Spleen (tissue), 11 donors: ENCODE data around the gene SEMA4G. TPM values are rescaled to one million over a fixed set of nuclear protein-coding genes. Genes with fewer than 3 reads are reported as not detected.
A peak's percentile ranks its signal among the peaks of the same experiment; 100 is the strongest.

Experiments used
- DNase-seq: peaks from one replicate; pipeline ENCODE4 v3.0.0-alpha.2; 2020
- H3K27ac ChIP-seq, 8 donors: fragments of 200-600 bp; sonication (generic) in 7 of 8; 1 replicate in 4 of 8; 2 replicates in 4 of 8; pipeline versions ENCODE4 v1.5.0 to v1.8.0; 2016 to 2021; ENCODE audit warnings: inconsistent platforms in 4 of 8, mild to moderate bottlenecking in 4 of 8, moderate library complexity in 1 of 8
- H3K27me3 ChIP-seq, 7 donors: fragments of 200-600 bp; sonication (generic) in 6 of 7; replicated peaks in 1 of 7; 1 replicate in 4 of 7; 2 replicates in 3 of 7; pipeline versions ENCODE4 v1.5.0 to v1.8.0; 2016 to 2021; ENCODE audit warnings: inconsistent platforms in 3 of 7, mild to moderate bottlenecking in 1 of 7
- H3K36me3 ChIP-seq, 6 donors: fragments of 200-600 bp; sonication (generic) in 5 of 6; 1 replicate in 4 of 6; 2 replicates in 2 of 6; pipeline versions ENCODE4 v1.5.0 to v1.8.0; 2016 to 2021; ENCODE audit warnings: inconsistent platforms in 2 of 6
- H3K4me1 ChIP-seq, 6 donors: fragments of 200-600 bp; sonication (generic) in 5 of 6; 1 replicate in 3 of 6; 2 replicates in 3 of 6; pipeline versions ENCODE4 v1.5.0 to v1.8.0; 2016 to 2021; ENCODE audit warnings: inconsistent platforms in 3 of 6
- H3K4me3 ChIP-seq, 8 donors: fragments of 200-600 bp; sonication (generic) in 7 of 8; 1 replicate in 4 of 8; 2 replicates in 4 of 8; pipeline versions ENCODE4 v1.5.0 to v1.8.0; 2016 to 2021; ENCODE audit warnings: inconsistent platforms in 4 of 8, mild to moderate bottlenecking in 4 of 8, moderate library complexity in 2 of 8
- H3K9me3 ChIP-seq, 8 donors: fragments of 200-600 bp; sonication (generic) in 7 of 8; 1 replicate in 4 of 8; 2 replicates in 4 of 8; pipeline versions ENCODE4 v1.5.0 to v1.8.0; 2016 to 2021; ENCODE audit warnings: inconsistent platforms in 4 of 8
- CTCF ChIP-seq, 11 experiments: fragments of 200-600 bp in 7 of 11; fragments of 450-650 bp in 4 of 11; sonication (generic) in 4 of 11; IDR thresholded peaks in 8 of 11; conservative IDR thresholded peaks in 3 of 11; 1 replicate in 7 of 11; 2 replicates in 4 of 11; pipeline versions ENCODE4 v1.4.0 to v1.8.0; 2016 to 2021; ENCODE audit warnings: antibody characterized with exemption in 11 of 11, inconsistent platforms in 4 of 11, mild to moderate bottlenecking in 1 of 11
- POLR2A ChIP-seq, 3 donors: fragments of 450-650 bp; IDR thresholded peaks; one replicate each; pipeline ENCODE4 v1.5.1; 2017; ENCODE audit warnings: antibody characterized with exemption in 3 of 3, mild to moderate bottlenecking in 1 of 3
- POLR2AphosphoS5 ChIP-seq, 3 donors: sonication (generic); formaldehyde crosslinking; IDR thresholded peaks; one replicate each; pipeline ENCODE4 v1.5.1; 2017; ENCODE audit warnings: antibody characterized with exemption in 3 of 3
- WGBS, 5 donors: extraction: QIAGEN DNeasy Blood & Tissue Kit in 3 of 5; methylation state at CpG; one replicate each; pipeline versions ENCODE4 v1.1.5 to v1.1.7; 2013 to 2018; 5-methylcytosine and 5-hydroxymethylcytosine counted together
- intact Hi-C: fragments of 100-400 bp; cut with DNase I; formaldehyde crosslinking; loops from one replicate; pipeline ENCODE4 v1.15.0; 2023; ENCODE audit warnings: low total_unique reads
- polyA plus RNA-seq, 3 donors: library from polyadenylated mRNA; stranded (reverse); fragments of 200-250 nt; gene quantifications; one replicate each; pipeline ENCODE4 v1.2.1, GENCODE V29; 2013
- total RNA-seq, 7 donors: library from RNA; depleted of rRNA in 3 of 7; stranded (reverse); fragments of >200 nt in 3 of 7; fragmentation: NEBNext Ultra II Directional in 4 of 7; extraction: Animal tissue kit (Norgen Biotek cat#: 25700) in 4 of 7; gene quantifications; one replicate each; pipeline versions ENCODE4 v1.1.0 to v1.2.1, GENCODE V29; 2016 to 2021
- donor health status: healthy with polysubstance abuse.
- donor health status: DM: no; HTN: no; CAD: no; lungs with moderate emphysema.
- donor health status: DM: no; HTN: no; CAD: no.
- donor health status: Bipolar disorder and iron deficiency.
- donor health status: healthy.
- donor health status: DM: no; HTN: no; CAD: no.
- donor health status: DM: yes; HTN: yes; CAD: no.

The SEMA4G gene
- total and polyA plus RNA-seq, 10 donors = 0.46 to 2.8 (median 0.95) TPM

GRCh38 chr10:101014230-101014884 lies 45.1 kb downstream of the SEMA4G start:
- H3K4me3 ChIP-seq = no peak overlapping the region
- H3K36me3 ChIP-seq = no peaks in the 10 kb centered on the region
- no peaks in the 10 kb centered on the region for H3K9me3 ChIP-seq
- H3K27ac ChIP-seq = no peak overlapping the region
- DNase-seq = peak; percentile 93
- intact Hi-C loops = no loop called here
- no peak for TF ChIP-seq POLR2A (IDR thresholded peaks at IDR 0.05)
- TF ChIP-seq CTCF (IDR thresholded peaks at IDR 0.05 in 8 of 11, conservative IDR thresholded peaks at IDR 0.05 in 3 of 11) = peak; percentile 84 to 97 (median 92)
- peak in 1 of 3 donors; percentile 32 for TF ChIP-seq POLR2AphosphoS5 (IDR thresholded peaks at IDR 0.05)
- H3K27me3 ChIP-seq = peaks cover 0 to 38% (median 6%) of the 10 kb centered on the region in 7 donors
- 19 to 26% (median 22%) methylated on average over 11 of the region's 11 CpGs for WGBS, 5 donors
- H3K4me1 ChIP-seq = peaks cover 18 to 48% (median 36%) of the 10 kb centered on the region in 6 donors

GRCh38 chr10:101014966-101015581 lies 45.8 kb downstream of the SEMA4G start:
- intact Hi-C loops = no loop called here
- peaks cover 18 to 52% (median 36%) of the 10 kb centered on the region in 6 donors for H3K4me1 ChIP-seq
- peaks cover 0 to 38% (median 6%) of the 10 kb centered on the region in 7 donors for H3K27me3 ChIP-seq

GRCh38 chr10:101015582-101015973 lies 46.3 kb downstream of the SEMA4G start:
- H3K9me3 ChIP-seq = no peaks in the 10 kb centered on the region
- no peaks in the 10 kb centered on the region for H3K36me3 ChIP-seq
- no peak overlapping the region for H3K27ac ChIP-seq
- 80 to 95% (median 87%) methylated on average over 2 to 8 of the region's 8 CpGs for WGBS, 5 donors
- DNase-seq = no peak
- H3K27me3 ChIP-seq = peaks cover 0 to 38% (median 6%) of the 10 kb centered on the region in 7 donors
- no peak for TF ChIP-seq POLR2AphosphoS5 (IDR thresholded peaks at IDR 0.05)
- H3K4me3 ChIP-seq = no peak overlapping the region
- H3K4me1 ChIP-seq = peaks cover 18 to 57% (median 36%) of the 10 kb centered on the region in 6 donors
- intact Hi-C loops = no loop called here

More at GRCh38 chr10:101014966-101015581, 45.8 kb downstream of the SEMA4G start:
- no peak for TF ChIP-seq POLR2AphosphoS5 (IDR thresholded peaks at IDR 0.05)
- no peak for TF ChIP-seq CTCF (IDR thresholded peaks at IDR 0.05 in 8 of 11, conservative IDR thresholded peaks at IDR 0.05 in 3 of 11)
- no peaks in the 10 kb centered on the region for H3K36me3 ChIP-seq
- H3K27ac ChIP-seq = no peak overlapping the region
- WGBS, 5 donors = 44 to 66% (median 49%) methylated on average over 5 to 7 of the region's 7 CpGs
- no peak for DNase-seq
- H3K9me3 ChIP-seq = no peaks in the 10 kb centered on the region
- no peak overlapping the region for H3K4me3 ChIP-seq

- Histone ChIP-seq H3K27ac (no peak overlapping the region), H3K27me3 (peaks cover 0 to 38% (median 6%) of the 10 kb centered on the region in 7 donors), H3K4me3 (no peak overlapping the region), H3K4me1 (peaks cover 18 to 62% (median 35%) of the 10 kb centered on the region in 6 donors), H3K9me3 (no peaks in the 10 kb centered on the region), H3K36me3 (no peaks in the 10 kb centered on the region)
- 75 to 86% (median 82%) methylated on average over 5 of the region's 5 CpGs for WGBS, 5 donors
- TF ChIP-seq POLR2AphosphoS5 (IDR thresholded peaks at IDR 0.05) (no peak), CTCF (IDR thresholded peaks at IDR 0.05 in 8 of 11, conservative IDR thresholded peaks at IDR 0.05 in 3 of 11) (no peak), POLR2A (IDR thresholded peaks at IDR 0.05) (no peak)
- intact Hi-C loops = no loop called here
- no peak for DNase-seq
These were observed 47.5 kb downstream of the SEMA4G start for GRCh38 chr10:101016814-101017213.
